Caco-2 (cell line): ENCODE results near the gene STK32C. TPM values are rescaled to one million over a fixed set of nuclear protein-coding genes. Genes with fewer than 3 reads are reported as not detected.

Source experiments
- BruUV-seq: library from RNA; stranded (reverse); fragments of 400-500 nt; replicated peaks from 2 replicates; lab custom pipeline; 2021; lab: Mats Ljungman, UMichigan
- CTCF ChIA-PET: fragments of 300-600 bp; sonication (Branson Sonifier 250); formaldehyde crosslinking; loops from one replicate; lab custom pipeline; 2022; ENCODE audit warnings: antibody characterized with exemption; lab: Charles Lee
- POLR2A ChIA-PET: fragments of 300-600 bp; sonication (Branson Sonifier 250); formaldehyde crosslinking; loops from one replicate; lab custom pipeline; 2022; ENCODE audit warnings: antibody characterized with exemption; lab: Charles Lee
- DNase-seq, 2 experiments: peaks; one replicate each; pipeline versions ENCODE4 v3.0.0 to v3.0.0-alpha.2; 2020 to 2022
- H3K27me3 ChIP-seq: replicated peaks from 2 replicates; pipeline ENCODE4 v1.6.0; 2011; ENCODE audit warnings: low read length; ENCODE audit not compliant: control insufficient read depth, insufficient read depth
- H3K36me3 ChIP-seq: 2 replicates; pipeline ENCODE4 v1.5.1; 2011; ENCODE audit warnings: low read length; ENCODE audit not compliant: control insufficient read depth, insufficient read depth
- H3K4me1 ChIP-seq: fragments of 250-450 bp; sonication (Bioruptor Pico); 2 replicates; pipeline ENCODE4 v1.5.1; 2020; ENCODE audit warnings: mild to moderate bottlenecking
- H3K4me3 ChIP-seq: 2 replicates; pipeline ENCODE4 v1.5.1; 2011; ENCODE audit warnings: low read depth, mild to moderate bottlenecking, control low read depth, low read length
- H3K9me3 ChIP-seq: fragments of 250-450 bp; sonication (Bioruptor Pico); 2 replicates; pipeline ENCODE4 v1.5.1; 2020; ENCODE audit warnings: mild to moderate bottlenecking, moderate library complexity
- H3K27ac Mint-ChIP-seq: one replicate; pipeline ENCODE4 v1.8.0; 2022; ENCODE audit warnings: mixed read lengths; ENCODE audit not compliant: unreplicated experiment
- H3K27me3 Mint-ChIP-seq: one replicate; pipeline ENCODE4 v1.8.0; 2022; ENCODE audit warnings: mixed read lengths; ENCODE audit not compliant: insufficient read depth, unreplicated experiment
- H3K36me3 Mint-ChIP-seq: one replicate; pipeline ENCODE4 v1.8.0; 2022; ENCODE audit warnings: mild to moderate bottlenecking, mixed read lengths; ENCODE audit not compliant: insufficient read depth, unreplicated experiment
- H3K4me1 Mint-ChIP-seq: one replicate; pipeline ENCODE4 v1.8.0; 2022; ENCODE audit warnings: low read depth, mixed read lengths; ENCODE audit not compliant: unreplicated experiment
- H3K4me3 Mint-ChIP-seq: one replicate; pipeline ENCODE4 v1.8.0; 2022; ENCODE audit warnings: mild to moderate bottlenecking, moderate library complexity, mixed read lengths; ENCODE audit not compliant: unreplicated experiment
- H3K9me3 Mint-ChIP-seq: one replicate; pipeline ENCODE4 v1.8.0; 2022; ENCODE audit warnings: mixed read lengths; ENCODE audit not compliant: unreplicated experiment
- CTCF ChIP-seq, 2 experiments: fragments of 200-600 bp in 1 of 2; IDR thresholded peaks; 1 replicate in 1 of 2; 2 replicates in 1 of 2; pipeline versions ENCODE4 v1.5.1 to v1.8.0; 2011 to 2022; ENCODE audit warnings: antibody characterized with exemption in 1 of 2, control low read depth in 1 of 2, inconsistent platforms in 1 of 2, low read depth in 1 of 2, low read length in 1 of 2, mild to moderate bottlenecking in 1 of 2, moderate library complexity in 1 of 2; ENCODE audit not compliant: insufficient read depth in 1 of 2, severe bottlenecking in 1 of 2, unreplicated experiment in 1 of 2
- intact Hi-C: fragments of 100-400 bp; cut with micrococcal nuclease; formaldehyde crosslinking; loops from one replicate; pipeline ENCODE4 v1.10.0; 2022; ENCODE audit not compliant: unreplicated experiment
- total RNA-seq: library from RNA; stranded (reverse); gene quantifications from 2 replicates; pipeline ENCODE4 v1.2.3, GENCODE V29; 2022

Gene STK32C
- total RNA-seq, 1 experiment from 2014 or later, result 13.3 TPM

- Mint-ChIP-seq H3K4me1 (no peaks in the 10 kb centered on the region), H3K9me3 (no peaks in the 10 kb centered on the region), H3K27me3 (peaks cover 2% of the 10 kb centered on the region), H3K4me3 (no peak overlapping the region), H3K36me3 (no peaks in the 10 kb centered on the region), H3K27ac (no peak overlapping the region)
- ChIA-PET POLR2A (no interaction called here), CTCF (no interaction called here)
- H3K4me3 ChIP-seq, result no peak overlapping the region
- no peaks in the 10 kb centered on the region for H3K36me3 ChIP-seq
- H3K27me3 ChIP-seq, result no peaks in the 10 kb centered on the region
- intact Hi-C loops, result no loop called here
- no TSS peak for BruUV-seq
- no peaks in the 10 kb centered on the region for H3K9me3 ChIP-seq
- H3K4me1 ChIP-seq, result 0 out of 2 replicates have a peak, but pooled peaks cover 4% of the 10 kb centered on the region
- no peak for DNase-seq
- TF ChIP-seq CTCF (IDR thresholded peaks at IDR 0.05; ENCODE audit: insufficient read depth in 1 of 2, low read depth in 1 of 2, low read length in 1 of 2, severe bottlenecking in 1 of 2, unreplicated experiment in 1 of 2), result no peak
Measured at GRCh38 chr10:132201111-132201969, 106.4 kb downstream of the STK32C start.

- Histone ChIP-seq H3K4me3 (no peak overlapping the region), H3K27me3 (no peaks in the 10 kb centered on the region), H3K36me3 (no peaks in the 10 kb centered on the region), H3K4me1 (0 out of 2 replicates have a peak, but pooled peaks cover 4% of the 10 kb centered on the region), H3K9me3 (no peaks in the 10 kb centered on the region)
- TF ChIP-seq CTCF (IDR thresholded peaks at IDR 0.05; ENCODE audit: insufficient read depth in 1 of 2, low read depth in 1 of 2, low read length in 1 of 2, severe bottlenecking in 1 of 2, unreplicated experiment in 1 of 2), result no peak
- Mint-ChIP-seq H3K4me1 (no peaks in the 10 kb centered on the region), H3K9me3 (no peaks in the 10 kb centered on the region), H3K36me3 (no peaks in the 10 kb centered on the region), H3K27me3 (peaks cover 2% of the 10 kb centered on the region), H3K4me3 (no peak overlapping the region), H3K27ac (no peak overlapping the region)
- POLR2A ChIA-PET, result no interaction called here
- BruUV-seq, result no TSS peak
- CTCF ChIA-PET, result no interaction called here
- intact Hi-C loops, result no loop called here
- no peak for DNase-seq
Measured at GRCh38 chr10:132200344-132201110, 107.2 kb downstream of the STK32C start.

- intact Hi-C loops, result no loop called here
- ChIA-PET POLR2A (no interaction called here), CTCF (no interaction called here)
- Mint-ChIP-seq H3K9me3 (no peaks in the 10 kb centered on the region), H3K27ac (no peak overlapping the region), H3K36me3 (no peaks in the 10 kb centered on the region), H3K27me3 (peaks cover 2% of the 10 kb centered on the region), H3K4me3 (no peak overlapping the region), H3K4me1 (no peaks in the 10 kb centered on the region)
- Histone ChIP-seq H3K9me3 (no peaks in the 10 kb centered on the region), H3K4me1 (0 out of 2 replicates have a peak, but pooled peaks cover 4% of the 10 kb centered on the region), H3K4me3 (no peak overlapping the region), H3K36me3 (no peaks in the 10 kb centered on the region), H3K27me3 (no peaks in the 10 kb centered on the region)
- BruUV-seq, result no TSS peak
- TF ChIP-seq CTCF (IDR thresholded peaks at IDR 0.05; ENCODE audit: insufficient read depth in 1 of 2, low read depth in 1 of 2, low read length in 1 of 2, severe bottlenecking in 1 of 2, unreplicated experiment in 1 of 2), result no peak
- DNase-seq, result no peak
Measured at GRCh38 chr10:132199854-132200311, 107.9 kb downstream of the STK32C start.
